GM21529 (cell line): Measurements from ENCODE around the gene COMMD9.

ENCODE experiments used
- ATAC-seq: cut with Tn5 transposase; IDR thresholded peaks from one replicate; pipeline ENCODE4 v1.9.1; 2021; ENCODE audit not compliant: unreplicated experiment

Gene COMMD9

GRCh38 chr11:36296884-36297543 lies 7.8 kb upstream of the COMMD9 start:
- ATAC-seq, result no peak

GRCh38 chr11:36295926-36296325 lies 6.7 kb upstream of the COMMD9 start, which contains the start of gene PRR5L:
Gene PRR5L (plus strand): TSS chr11:36296288. CDS start chr11:36401122, 104,834 bp downstream.
- ATAC-seq, result no peak

- peak; percentile 31 for ATAC-seq
Observed at GRCh38 chr11:36292311-36292722, 3.1 kb upstream of the COMMD9 start.

- ATAC-seq, result peak; percentile 11
Observed at GRCh38 chr11:36288442-36289225, 590 bp downstream of the COMMD9 start.

- no peak for ATAC-seq
Observed at GRCh38 chr11:36282926-36283325, 6.3 kb downstream of the COMMD9 start.

- no peak for ATAC-seq
Observed at GRCh38 chr11:36281850-36282249, 7.4 kb downstream of the COMMD9 start.

GRCh38 chr11:36280531-36280930 lies 8.7 kb downstream of the COMMD9 start:
- ATAC-seq, result no peak

GRCh38 chr11:36278531-36279282 lies 10.5 kb downstream of the COMMD9 start:
- no peak for ATAC-seq

GRCh38 chr11:36274414-36274813 lies 14.8 kb downstream of the COMMD9 start:
- no peak for ATAC-seq

GRCh38 chr11:36273110-36273509 lies 16.1 kb downstream of the COMMD9 start:
- ATAC-seq, result no peak

GRCh38 chr11:36271794-36272407 lies 17.3 kb downstream of the COMMD9 start:
- ATAC-seq, result no peak

GRCh38 chr11:36270701-36271100 lies 18.5 kb downstream of the COMMD9 start:
- no peak for ATAC-seq

- ATAC-seq, result no peak
Observed at GRCh38 chr11:36268337-36268985, 20.8 kb downstream of the COMMD9 start.

- no peak for ATAC-seq
Observed at GRCh38 chr11:36266767-36267166, 22.5 kb downstream of the COMMD9 start.

- ATAC-seq, result no peak
Observed at GRCh38 chr11:36265793-36266628, 23.2 kb downstream of the COMMD9 start.

GRCh38 chr11:36264973-36265344 lies 24.3 kb downstream of the COMMD9 start:
- no peak for ATAC-seq

- no peak for ATAC-seq
Observed at GRCh38 chr11:36264011-36264972, 24.9 kb downstream of the COMMD9 start.

- ATAC-seq, result no peak
Observed at GRCh38 chr11:36261094-36261493, 28.1 kb downstream of the COMMD9 start.
